ENCODE results near the gene SSH2.

The SSH2 gene

GRCh38 chr17:29764217-29764616 lies 165.8 kb downstream of the SSH2 start:
- no peak for DNase-seq (ENCODE audit: low read depth)
- H3K4me3 ChIP-seq (replicated peaks; ENCODE audit: low read depth, low read length): no peak overlapping the region
- TF ChIP-seq, protein P1, sequence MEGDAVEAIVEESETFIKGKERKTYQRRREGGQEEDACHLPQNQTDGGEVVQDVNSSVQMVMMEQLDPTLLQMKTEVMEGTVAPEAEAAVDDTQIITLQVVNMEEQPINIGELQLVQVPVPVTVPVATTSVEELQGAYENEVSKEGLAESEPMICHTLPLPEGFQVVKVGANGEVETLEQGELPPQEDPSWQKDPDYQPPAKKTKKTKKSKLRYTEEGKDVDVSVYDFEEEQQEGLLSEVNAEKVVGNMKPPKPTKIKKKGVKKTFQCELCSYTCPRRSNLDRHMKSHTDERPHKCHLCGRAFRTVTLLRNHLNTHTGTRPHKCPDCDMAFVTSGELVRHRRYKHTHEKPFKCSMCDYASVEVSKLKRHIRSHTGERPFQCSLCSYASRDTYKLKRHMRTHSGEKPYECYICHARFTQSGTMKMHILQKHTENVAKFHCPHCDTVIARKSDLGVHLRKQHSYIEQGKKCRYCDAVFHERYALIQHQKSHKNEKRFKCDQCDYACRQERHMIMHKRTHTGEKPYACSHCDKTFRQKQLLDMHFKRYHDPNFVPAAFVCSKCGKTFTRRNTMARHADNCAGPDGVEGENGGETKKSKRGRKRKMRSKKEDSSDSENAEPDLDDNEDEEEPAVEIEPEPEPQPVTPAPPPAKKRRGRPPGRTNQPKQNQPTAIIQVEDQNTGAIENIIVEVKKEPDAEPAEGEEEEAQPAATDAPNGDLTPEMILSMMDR (IDR thresholded peaks at IDR 0.05; ENCODE audit: low read length, missing control alignments): no peak

DNA sequence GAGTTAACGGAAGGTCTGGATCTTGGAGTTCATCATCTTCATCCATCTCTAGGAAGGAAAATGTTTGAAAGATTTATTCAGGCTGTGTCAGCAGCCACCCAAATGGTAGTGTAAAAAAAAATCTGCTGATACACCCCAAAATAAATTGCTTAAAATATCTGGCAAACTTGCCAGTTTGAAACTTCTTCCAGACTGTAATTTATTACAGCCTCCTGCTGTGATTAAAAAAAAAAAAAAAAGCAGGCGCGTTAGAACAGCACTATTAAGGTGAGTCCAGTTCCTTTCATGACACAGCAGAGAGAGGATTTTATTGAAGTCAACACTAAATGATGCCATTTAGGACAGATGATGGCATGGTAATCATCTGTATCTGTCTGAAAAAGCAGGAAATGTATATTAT lies 166.8 kb downstream of the SSH2 start:
- TF ChIP-seq, protein P1 (IDR thresholded peaks at IDR 0.05; ENCODE audit: low read length, missing control alignments): no peak
- H3K4me3 ChIP-seq (replicated peaks; ENCODE audit: low read depth, low read length): no peak overlapping the region
- no peak for DNase-seq (ENCODE audit: low read depth)

GRCh38 chr17:29761040-29761761 lies 168.8 kb downstream of the SSH2 start:
- TF ChIP-seq, protein P1 (IDR thresholded peaks at IDR 0.05; ENCODE audit: low read length, missing control alignments): no peak
- DNase-seq (ENCODE audit: low read depth): peak; percentile 89
- peak overlapping the region; percentile 92 for H3K4me3 ChIP-seq (replicated peaks; ENCODE audit: low read depth, low read length)

GRCh38 chr17:29760279-29761039 lies 169.6 kb downstream of the SSH2 start:
- TF ChIP-seq, protein P1 (IDR thresholded peaks at IDR 0.05; ENCODE audit: low read length, missing control alignments): no peak
- peak overlapping the region; percentile 92 for H3K4me3 ChIP-seq (replicated peaks; ENCODE audit: low read depth, low read length)
- DNase-seq (ENCODE audit: low read depth): peak; percentile 41

DNA sequence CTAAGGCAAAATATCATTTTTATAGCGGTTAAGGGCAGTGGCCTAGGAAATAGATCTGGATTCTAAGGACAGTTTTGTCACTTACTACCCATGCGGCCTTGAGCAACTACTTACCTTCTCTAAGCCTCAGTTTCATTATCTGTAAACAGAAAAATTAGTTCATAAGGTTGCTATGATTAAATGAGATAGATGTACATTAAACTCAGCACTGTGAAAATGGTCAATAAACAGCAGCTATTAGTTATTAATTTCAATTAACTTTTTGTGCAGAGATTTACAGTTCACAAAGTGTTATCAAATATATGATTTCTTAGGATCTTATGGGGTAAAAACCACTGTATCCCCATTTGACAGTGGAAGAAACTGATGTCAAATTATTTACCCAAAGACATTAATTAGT lies 171.8 kb downstream of the SSH2 start:
- no peak overlapping the region for H3K4me3 ChIP-seq (replicated peaks; ENCODE audit: low read depth, low read length)
- DNase-seq (ENCODE audit: low read depth): no peak
- TF ChIP-seq, protein P1 (IDR thresholded peaks at IDR 0.05; ENCODE audit: low read length, missing control alignments): no peak

GRCh38 chr17:29757788-29758187 lies 172.2 kb downstream of the SSH2 start:
- no peak for DNase-seq (ENCODE audit: low read depth)
- no peak overlapping the region for H3K4me3 ChIP-seq (replicated peaks; ENCODE audit: low read depth, low read length)

More at GRCh38 chr17:29757788-29758187, 172.2 kb downstream of the SSH2 start:
- TF ChIP-seq, protein P1 (IDR thresholded peaks at IDR 0.05; ENCODE audit: low read length, missing control alignments): no peak

All from fibroblast of pulmonary artery (primary cell).